ENCODE results near the gene SCN10A.

The SCN10A gene

GRCh38 chr3:38816026-38816425 lies at the start of gene SCN10A:
Gene SCN10A, minus strand, starts transcription at chr3:38816217. Its CDS starts 22,207 bp downstream, at chr3:38794010.
- no peak for DNase-seq

DNA sequence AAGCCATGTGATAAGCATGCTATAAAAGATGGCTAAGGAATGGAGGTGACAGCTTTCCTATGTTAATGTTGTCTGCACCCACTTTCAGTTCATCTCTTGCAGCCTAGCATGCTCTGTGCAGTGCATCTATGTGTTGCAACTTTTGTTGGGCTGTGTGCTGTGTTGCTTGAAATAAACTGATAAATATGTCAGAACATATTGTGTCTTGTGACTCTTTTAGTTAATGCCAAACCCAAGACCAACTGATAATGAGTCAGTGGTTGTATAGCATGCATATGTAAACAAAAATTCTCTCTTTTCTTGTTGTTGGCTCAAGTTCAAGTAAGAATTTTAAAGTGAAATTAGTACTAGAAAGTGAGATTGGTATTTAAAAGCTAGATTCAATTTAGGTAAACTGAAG lies 37.0 kb upstream of the SCN10A start:
- no peak for DNase-seq

DNA sequence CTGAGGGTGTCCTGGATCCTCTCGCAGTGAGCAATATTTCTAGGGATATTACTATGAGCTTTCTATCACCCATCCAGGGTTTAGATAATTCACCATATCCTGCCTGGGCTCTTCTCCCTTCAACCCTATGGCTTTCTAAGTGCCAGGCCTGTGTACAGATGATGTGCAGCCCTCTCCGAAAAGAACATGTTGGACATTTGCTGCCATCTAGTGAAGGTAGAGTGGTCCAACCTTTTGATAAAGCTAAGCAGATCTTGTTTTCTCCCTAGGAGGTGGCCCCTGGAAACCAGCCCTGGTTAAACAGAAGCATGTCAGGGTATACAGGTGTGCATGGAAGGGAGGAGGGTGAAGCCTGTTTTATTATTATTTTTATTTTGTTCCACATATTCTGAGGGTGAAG lies 27.9 kb upstream of the SCN10A start:
- no peak for DNase-seq

DNA sequence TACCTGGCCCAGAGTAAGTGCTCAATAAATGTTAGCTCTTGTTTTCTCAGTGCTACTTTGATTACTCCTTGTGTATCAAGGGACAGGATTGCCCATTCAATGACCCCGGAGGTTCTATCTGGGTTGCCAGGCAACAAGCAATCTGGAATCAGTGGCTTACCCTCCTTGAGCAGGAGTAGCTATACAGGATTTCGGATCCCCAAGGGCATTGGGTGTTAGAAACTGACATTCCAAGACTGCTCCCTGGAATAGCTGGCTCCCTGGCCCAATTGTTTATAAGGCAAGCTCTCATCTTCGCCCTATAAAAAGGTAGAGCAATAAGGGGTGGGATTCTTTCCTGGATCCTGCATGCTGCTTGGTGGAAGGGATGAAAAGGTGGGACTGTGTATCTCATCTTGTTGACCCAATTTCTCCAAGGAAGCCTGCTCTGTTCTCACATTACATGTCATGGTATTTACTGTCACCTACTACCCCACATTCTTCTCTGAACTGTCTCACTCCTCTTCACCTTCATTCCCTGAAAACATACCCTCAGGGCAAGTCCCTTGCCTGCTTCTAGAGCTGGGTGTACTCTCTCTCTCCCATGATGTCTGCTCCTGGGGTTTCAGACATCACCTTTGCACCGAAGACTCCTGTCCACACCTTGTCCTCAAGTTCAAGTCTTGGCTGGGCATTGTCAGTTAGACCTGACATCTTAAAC lies 26.4 kb upstream of the SCN10A start:
- DNase-seq, result no peak

DNA sequence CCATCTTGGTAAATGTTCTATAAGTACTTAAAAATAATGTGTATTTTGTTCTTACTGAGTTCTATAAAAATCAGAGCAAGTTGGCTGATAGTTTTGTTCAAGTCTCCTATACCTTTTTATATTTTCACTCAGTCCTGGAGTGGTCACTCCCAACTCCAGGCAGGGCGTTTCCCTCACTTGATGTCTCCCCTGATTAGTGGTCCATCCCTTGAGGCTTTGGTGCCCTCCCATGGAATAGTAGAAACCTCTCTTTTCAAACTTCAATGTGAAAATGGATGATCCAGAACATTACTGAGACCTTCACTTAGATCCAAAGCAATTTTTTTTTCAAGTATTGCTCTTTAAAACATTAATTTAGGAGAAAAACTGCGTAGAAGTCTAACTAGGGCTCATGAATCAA lies 25.0 kb upstream of the SCN10A start:
- no peak for DNase-seq

- DNase-seq, result no peak
Measured at GRCh38 chr3:38837358-38837757, 21.3 kb upstream of the SCN10A start.

DNA sequence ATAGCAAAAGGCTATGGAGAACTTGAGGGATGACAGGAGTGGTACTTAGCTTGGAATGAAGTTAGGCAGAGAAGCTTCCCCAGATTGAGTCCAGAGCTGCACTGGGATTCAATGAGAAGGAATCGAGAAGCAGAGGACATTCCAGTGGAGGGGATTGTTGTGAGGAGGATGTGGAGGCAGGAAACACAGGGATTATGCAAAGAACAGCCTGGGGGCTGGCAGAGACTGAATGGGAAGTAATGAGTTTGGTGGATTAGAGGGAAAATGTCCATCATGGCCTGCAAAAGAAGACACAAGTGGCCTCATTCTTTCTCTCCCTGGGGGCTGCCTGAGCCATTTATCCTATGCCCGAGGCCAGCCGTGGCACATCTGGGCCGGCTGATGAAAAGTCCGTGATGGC lies 20.5 kb upstream of the SCN10A start:
- no peak for DNase-seq

DNA sequence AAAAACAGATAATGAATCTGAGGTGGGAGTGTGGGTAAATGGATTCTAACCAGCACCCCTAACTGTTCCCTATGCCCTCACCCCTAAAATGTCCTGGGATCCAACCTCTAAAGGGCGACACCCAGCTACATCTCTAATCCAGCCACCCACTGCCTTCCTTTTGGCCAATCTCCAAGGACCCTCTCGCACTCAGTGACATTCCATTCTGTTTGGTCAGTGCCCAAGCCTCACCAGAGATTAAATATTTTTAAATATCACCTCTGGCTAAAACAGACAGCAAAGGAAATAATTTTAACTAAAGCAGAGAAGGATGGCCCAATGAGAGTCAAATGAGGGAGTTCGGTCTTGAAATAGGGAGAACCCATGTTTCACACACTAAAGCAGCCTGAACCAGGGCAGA lies 19.9 kb upstream of the SCN10A start:
- DNase-seq, result no peak

DNA sequence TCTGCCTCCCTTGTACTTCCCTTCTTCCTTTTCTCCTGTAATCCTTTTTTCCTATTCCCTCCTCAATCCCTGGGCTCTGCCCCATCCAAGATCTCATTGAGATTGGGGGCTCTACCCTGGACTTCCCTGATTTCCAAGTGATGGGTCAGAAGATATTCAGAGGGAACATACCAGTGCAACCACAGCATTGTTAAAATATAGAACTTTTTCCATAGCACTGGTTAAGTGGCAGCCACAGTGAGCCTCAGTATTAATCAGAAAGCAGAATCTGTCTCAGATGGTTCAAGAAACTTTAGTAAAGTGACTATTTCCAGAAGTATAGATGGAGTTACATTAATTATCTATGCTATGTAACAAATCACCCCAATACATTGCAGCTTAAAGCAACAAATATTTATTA lies 18.7 kb upstream of the SCN10A start:
- no peak for DNase-seq

GRCh38 chr3:38834110-38834509 lies 18.1 kb upstream of the SCN10A start:
- peak; percentile 27 for DNase-seq

- DNase-seq, result no peak
Measured at GRCh38 chr3:38829404-38829803, 13.4 kb upstream of the SCN10A start.

GRCh38 chr3:38828681-38829080 lies 12.7 kb upstream of the SCN10A start:
- DNase-seq, result no peak

DNA sequence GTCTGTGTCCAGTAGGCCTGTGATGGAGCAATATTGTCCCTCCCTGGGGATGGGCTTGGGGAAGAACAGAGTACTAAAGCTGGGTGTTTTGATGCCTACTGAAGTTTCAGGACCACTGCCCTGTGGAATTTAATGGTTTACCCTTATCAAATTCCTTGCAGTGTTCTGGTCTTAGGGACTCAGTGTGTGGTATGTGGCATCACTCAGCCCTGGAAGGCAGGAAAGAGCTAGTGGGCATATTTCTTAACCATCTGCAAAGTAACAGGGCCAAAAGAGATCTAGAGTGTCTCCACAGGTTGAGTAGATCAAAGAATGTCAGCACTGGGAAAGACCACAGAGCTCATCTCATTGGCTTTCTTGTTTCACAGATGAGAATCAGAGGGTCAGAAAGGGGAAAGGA lies 11.8 kb upstream of the SCN10A start:
- DNase-seq, result no peak

GRCh38 chr3:38826001-38826400 lies 10.0 kb upstream of the SCN10A start:
- no peak for DNase-seq

- DNase-seq, result no peak
Measured at GRCh38 chr3:38824349-38824748, 8.3 kb upstream of the SCN10A start.

- no peak for DNase-seq
Measured at GRCh38 chr3:38823722-38824121, 7.7 kb upstream of the SCN10A start.

GRCh38 chr3:38823186-38823585 lies 7.2 kb upstream of the SCN10A start:
- no peak for DNase-seq

DNA sequence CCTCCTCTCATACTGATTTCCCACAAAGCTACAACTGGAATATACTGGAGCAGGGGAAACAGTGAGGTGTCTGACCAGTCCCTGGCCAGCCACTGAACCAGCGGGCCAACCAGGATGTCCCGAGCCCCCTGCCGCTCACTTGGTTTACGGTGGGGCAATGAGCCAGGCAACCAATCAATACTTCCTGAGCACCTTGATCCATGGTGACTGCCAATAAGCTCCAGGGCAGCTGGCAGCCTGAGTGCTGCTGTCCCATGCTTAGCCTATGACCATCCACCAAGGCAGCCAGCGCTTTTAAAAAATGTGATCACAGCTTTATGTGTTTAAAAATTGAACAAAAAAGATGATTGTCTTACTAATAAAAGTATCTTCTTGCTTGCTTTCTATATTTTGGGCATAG lies 4.2 kb downstream of the SCN10A start:
- DNase-seq, result no peak

DNA sequence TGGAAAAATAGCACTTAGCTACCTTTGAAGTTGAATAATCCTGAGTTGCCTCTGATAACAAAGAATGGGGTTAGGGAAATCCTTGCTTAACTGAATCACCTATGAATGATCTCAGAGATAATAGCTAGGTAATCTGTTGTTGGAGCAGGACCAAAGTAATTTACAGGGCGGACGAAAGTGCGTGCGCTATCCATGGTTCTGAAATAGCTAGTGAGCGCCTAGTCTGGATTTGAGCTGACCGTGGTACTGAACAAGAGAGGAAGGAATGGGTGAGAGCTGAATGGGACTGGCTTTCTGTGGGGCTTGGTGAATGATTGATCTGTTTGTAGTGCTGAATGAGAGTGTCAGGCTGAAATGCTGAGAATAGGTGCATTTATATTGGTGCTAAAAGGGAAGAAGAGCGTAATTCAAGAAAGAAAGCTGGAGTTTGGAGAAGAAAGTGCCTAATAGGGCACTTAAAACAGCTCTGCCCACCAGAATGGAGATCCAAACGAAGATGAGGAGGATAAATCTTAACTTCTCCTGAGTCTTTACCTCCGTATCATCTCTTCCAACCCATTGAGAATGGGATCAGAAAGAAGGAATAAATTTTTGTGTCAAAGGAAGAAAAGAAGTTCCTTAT lies 10.1 kb downstream of the SCN10A start:
- no peak for DNase-seq

GRCh38 chr3:38805004-38805403 lies 11.0 kb downstream of the SCN10A start:
- no peak for DNase-seq

GRCh38 chr3:38800511-38800910 lies 15.5 kb downstream of the SCN10A start:
- no peak for DNase-seq

- no peak for DNase-seq
Measured at GRCh38 chr3:38793721-38794120, 22.3 kb downstream of the SCN10A start.

DNA sequence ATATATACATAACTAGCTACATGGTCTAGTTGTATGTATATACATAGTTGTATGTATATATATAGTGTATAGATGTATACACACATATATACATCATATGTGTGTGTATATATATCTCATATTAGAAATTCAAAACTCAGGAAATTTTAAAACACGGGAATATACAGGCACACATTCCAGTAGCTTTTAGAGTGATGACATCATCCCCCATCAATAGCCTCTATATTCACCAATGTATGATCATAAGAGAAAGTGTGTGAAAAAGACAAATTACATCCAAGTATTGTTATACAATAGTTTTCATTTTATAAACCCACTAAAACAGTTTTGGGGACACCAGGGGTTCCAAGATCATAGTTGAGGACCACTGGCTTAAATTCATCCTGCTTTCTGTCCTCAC lies 23.0 kb downstream of the SCN10A start:
- no peak for DNase-seq

GRCh38 chr3:38782148-38782547 lies 33.9 kb downstream of the SCN10A start:
- no peak for DNase-seq

GRCh38 chr3:38773528-38773927 lies 42.5 kb downstream of the SCN10A start:
- DNase-seq, result no peak

All from activated gamma-delta T cell treated with Interleukin-2 at 50 U/mL for 16 hours (primary cell).